Lower leg skin (tissue), 3 donors: ENCODE results near the gene ANKH.

Source experiments
- CTCF ChIP-seq, 3 donors: fragments of 450-650 bp; IDR thresholded peaks; one replicate each; pipeline ENCODE4 v1.5.1; 2016; ENCODE audit warnings: antibody characterized with exemption in 3 of 3, mild to moderate bottlenecking in 3 of 3, moderate library complexity in 2 of 3
- POLR2A ChIP-seq, 2 donors: fragments of 450-650 bp; IDR thresholded peaks; one replicate each; pipeline ENCODE4 v1.6.1; 2016 to 2017; ENCODE audit warnings: antibody characterized with exemption in 2 of 2, mild to moderate bottlenecking in 1 of 2, moderate library complexity in 1 of 2

GRCh38 chr5:14782591-14782990 lies 89.0 kb downstream of the ANKH start:
- TF ChIP-seq CTCF (IDR thresholded peaks at IDR 0.05) (no peak), POLR2A (IDR thresholded peaks at IDR 0.05) (no peak)
